K562 (cell line): Measurements from ENCODE around the gene NOL12. TPM values are rescaled to one million over a fixed set of nuclear protein-coding genes. Genes with fewer than 3 reads are reported as not detected.

Experiments
- HEY1 ChIP-seq: fragments of 250-450 bp; sonication (Bioruptor Pico); IDR thresholded peaks from 2 replicates; pipeline ENCODE4 v1.5.0; 2020; ENCODE audit warnings: mild to moderate bottlenecking, moderate library complexity, borderline replicate concordance
- NONO ChIP-seq, 2 experiments: fragments of 200-400 bp in 1 of 2; fragments of 450-650 bp in 1 of 2; formaldehyde crosslinking in 1 of 2; IDR thresholded peaks; 2 replicates each; pipeline ENCODE4 v1.6.1; 2017; ENCODE audit warnings: low read depth in 2 of 2, mild to moderate bottlenecking in 2 of 2, moderate library complexity in 2 of 2, low read length in 1 of 2
- PBX2 ChIP-seq, 2 experiments: IDR thresholded peaks in 1 of 2; conservative IDR thresholded peaks in 1 of 2; 2 replicates each; pipeline ENCODE4 v1.6.1; 2016; ENCODE audit warnings: low read depth in 2 of 2, mild to moderate bottlenecking in 1 of 2, missing compliant biosample characterization in 1 of 2, missing genetic modification characterization in 1 of 2, moderate library complexity in 1 of 2
- SAP30 ChIP-seq: fragments of 200-600 bp; sonication (generic); IDR thresholded peaks from 2 replicates; pipeline ENCODE4 v1.6.1; 2012; ENCODE audit warnings: borderline replicate concordance, low read depth, mild to moderate bottlenecking, moderate library complexity, low read length, control low read depth, inconsistent platforms; ENCODE audit not compliant: insufficient read depth, poor library complexity, severe bottlenecking
- TAF1 ChIP-seq: IDR thresholded peaks from 2 replicates; pipeline ENCODE4 v1.6.1; 2011; ENCODE audit warnings: mild to moderate bottlenecking, low read length, moderate library complexity; ENCODE audit not compliant: insufficient read depth, control insufficient read depth, severe bottlenecking; ENCODE audit errors: extremely low read depth
- THAP12 ChIP-seq: fragments of 250-450 bp; sonication (Bioruptor Pico); IDR thresholded peaks from 2 replicates; pipeline ENCODE4 v1.9.0; 2021; ENCODE audit warnings: mild to moderate bottlenecking, inconsistent platforms
- ZBTB40 ChIP-seq, 2 experiments: fragments of 450-650 bp in 1 of 2; sonication (generic) in 1 of 2; formaldehyde crosslinking in 1 of 2; IDR thresholded peaks; 2 replicates each; pipeline versions ENCODE4 v1.7.1 to v1.9.0; 2016 to 2022; ENCODE audit warnings: inconsistent platforms in 1 of 2, mild to moderate bottlenecking in 1 of 2, missing genetic modification reagents in 1 of 2
- ZNF79 ChIP-seq: fragments of 250-450 bp; sonication (Bioruptor Pico); IDR thresholded peaks from 2 replicates; pipeline ENCODE4 v1.4.0; 2020; ENCODE audit warnings: low read depth, mild to moderate bottlenecking, moderate library complexity
- polyA plus RNA-seq, 8 experiments: library from polyadenylated mRNA; depleted of rRNA in 4 of 8; stranded (reverse) in 5 of 8; unstranded in 3 of 8; fragments of >200 nt; fragmentation: Nextera tagmentation in 2 of 8; fragmentation: Illumina TruSeq in 1 of 8; extraction: Ambion mirVana in 2 of 8; extraction: Trizol in 1 of 8; gene quantifications; 2 replicates each; pipeline versions ENCODE4 v1.2.1 to v1.2.3, GENCODE V29; 2011 to 2014; ENCODE audit warnings: inconsistent platforms in 1 of 8, missing spikeins in 1 of 8
- total RNA-seq, 7 experiments: library from RNA; depleted of rRNA in 6 of 7; stranded (reverse); fragments of >200 nt in 6 of 7; fragmentation: Illumina TruSeq in 2 of 7; extraction: Trizol in 2 of 7; gene quantifications; 2 replicates each; pipeline versions ENCODE4 v1.2.1 to v1.2.3, GENCODE V29; 2011 to 2021; ENCODE audit warnings: low replicate concordance in 1 of 7

The NOL12 gene
- total and polyA plus RNA-seq, 9 of the 15 experiments (the other 6 are each of a cell fraction or from before 2014, with no cell fraction given), result 2.8 to 40.9 (median 28.5) TPM

- peak; percentile 81 for TF ChIP-seq THAP12 (CRISPR knock-in tag)
- peak; percentile 59 for TF ChIP-seq SAP30
- no peak for TF ChIP-seq HEY1 (CRISPR knock-in tag)
- TF ChIP-seq PBX2 (CRISPR knock-in tag; IDR thresholded peaks at IDR 0.05; ENCODE audit: low read depth), result peak; percentile 92
- TF ChIP-seq PBX2 (tag; conservative IDR thresholded peaks at IDR 0.05; ENCODE audit: low read depth), result peak; percentile 99
- no peak for TF ChIP-seq ZNF79 (CRISPR knock-in tag)
- TF ChIP-seq TAF1, result peak; percentile 30
- 0 out of 4 replicates have a peak, but pooled peaks of 1 of the 2 experiments have one; percentile 44 for TF ChIP-seq NONO (IDR thresholded peaks at IDR 0.05; ENCODE audit: low read depth in 2 of 2, low read length in 1 of 2)
- no peak for TF ChIP-seq ZBTB40 (IDR thresholded peaks at IDR 0.05)
- no peak for TF ChIP-seq ZBTB40 (CRISPR knock-in tag; IDR thresholded peaks at IDR 0.05)
These were observed 27.7 kb upstream of the NOL12 start, which contains the start of gene PDXP (continued) for GRCh38 chr22:37658133-37659065.
